Activated CD8-positive, alpha-beta T cell treated with anti-CD3 and anti-CD28 coated beads for 36 hours (primary cell): ENCODE data around the gene NFASC. TPM values are rescaled to one million over a fixed set of nuclear protein-coding genes. Genes with fewer than 3 reads are reported as not detected.

Source experiments
- ATAC-seq: fragments of 200-7000 bp; cut with Tn5 transposase; one replicate; pipeline ENCODE4 v1.10.0; 2021; ENCODE audit warnings: mild to moderate bottlenecking, moderate library complexity
- CTCF ChIA-PET: fragments of 350-600 bp; sonication (Branson Sonifier 250); formaldehyde crosslinking; loops from one replicate; lab custom pipeline; 2021; ENCODE audit warnings: antibody characterized with exemption; lab: Charles Lee
- POLR2A ChIA-PET: fragments of 350-600 bp; sonication (Branson Sonifier 250); formaldehyde crosslinking; loops from one replicate; lab custom pipeline; 2021; ENCODE audit warnings: antibody characterized with exemption; lab: Charles Lee
- DNase-seq: peaks from one replicate; pipeline ENCODE4 v3.0.0-alpha.2; 2020
- H3K27ac Mint-ChIP-seq: one replicate; pipeline ENCODE4 v1.8.0; 2021; ENCODE audit warnings: mild to moderate bottlenecking, mixed read lengths
- H3K27me3 Mint-ChIP-seq: one replicate; pipeline ENCODE4 v1.8.0; 2021; ENCODE audit warnings: mixed read lengths
- H3K36me3 Mint-ChIP-seq: one replicate; pipeline ENCODE4 v1.8.0; 2021; ENCODE audit warnings: low read depth, mixed read lengths
- H3K4me1 Mint-ChIP-seq: one replicate; pipeline ENCODE4 v1.8.0; 2021; ENCODE audit warnings: low read depth, mixed read lengths
- H3K4me3 Mint-ChIP-seq: one replicate; pipeline ENCODE4 v1.8.0; 2021; ENCODE audit warnings: mild to moderate bottlenecking, moderate library complexity, mixed read lengths
- H3K9me3 Mint-ChIP-seq: one replicate; pipeline ENCODE4 v1.8.0; 2021; ENCODE audit warnings: mixed read lengths
- intact Hi-C: fragments of 100-400 bp; cut with micrococcal nuclease; formaldehyde crosslinking; loops from one replicate; pipeline ENCODE4 v1.10.0; 2022
- total RNA-seq, 2 experiments: library from RNA; stranded (reverse); gene quantifications; one replicate each; pipeline ENCODE4 v1.2.3, GENCODE V29; 2021
- TF ChIP-seq, protein P1 (sequence below): fragments of 200-600 bp; IDR thresholded peaks from one replicate; pipeline ENCODE4 v1.8.0; 2022; ENCODE audit warnings: antibody characterized with exemption, mild to moderate bottlenecking

The NFASC gene
- total RNA-seq, 2 experiments from 2014 or later = not detected

GRCh38 chr1:205002705-205003104 lies 132.0 kb downstream of the NFASC start:
- TF ChIP-seq, protein P1, sequence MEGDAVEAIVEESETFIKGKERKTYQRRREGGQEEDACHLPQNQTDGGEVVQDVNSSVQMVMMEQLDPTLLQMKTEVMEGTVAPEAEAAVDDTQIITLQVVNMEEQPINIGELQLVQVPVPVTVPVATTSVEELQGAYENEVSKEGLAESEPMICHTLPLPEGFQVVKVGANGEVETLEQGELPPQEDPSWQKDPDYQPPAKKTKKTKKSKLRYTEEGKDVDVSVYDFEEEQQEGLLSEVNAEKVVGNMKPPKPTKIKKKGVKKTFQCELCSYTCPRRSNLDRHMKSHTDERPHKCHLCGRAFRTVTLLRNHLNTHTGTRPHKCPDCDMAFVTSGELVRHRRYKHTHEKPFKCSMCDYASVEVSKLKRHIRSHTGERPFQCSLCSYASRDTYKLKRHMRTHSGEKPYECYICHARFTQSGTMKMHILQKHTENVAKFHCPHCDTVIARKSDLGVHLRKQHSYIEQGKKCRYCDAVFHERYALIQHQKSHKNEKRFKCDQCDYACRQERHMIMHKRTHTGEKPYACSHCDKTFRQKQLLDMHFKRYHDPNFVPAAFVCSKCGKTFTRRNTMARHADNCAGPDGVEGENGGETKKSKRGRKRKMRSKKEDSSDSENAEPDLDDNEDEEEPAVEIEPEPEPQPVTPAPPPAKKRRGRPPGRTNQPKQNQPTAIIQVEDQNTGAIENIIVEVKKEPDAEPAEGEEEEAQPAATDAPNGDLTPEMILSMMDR = no peak
- intact Hi-C loops = no loop called here
- Mint-ChIP-seq H3K4me3 (no peak overlapping the region), H3K4me1 (no peaks in the 10 kb centered on the region), H3K27me3 (no peaks in the 10 kb centered on the region), H3K9me3 (no peaks in the 10 kb centered on the region), H3K36me3 (no peaks in the 10 kb centered on the region), H3K27ac (no peak overlapping the region)
- CTCF ChIA-PET = interaction anchor here (1.5 to 4.0 kb wide), 2 partner anchors 13 to 58 kb away, joined by 6 to 16 read pairs; no protein-coding TSS in a partner anchor
- DNase-seq (no peak), ATAC-seq (no peak)
- POLR2A ChIA-PET = no interaction called here

DNA sequence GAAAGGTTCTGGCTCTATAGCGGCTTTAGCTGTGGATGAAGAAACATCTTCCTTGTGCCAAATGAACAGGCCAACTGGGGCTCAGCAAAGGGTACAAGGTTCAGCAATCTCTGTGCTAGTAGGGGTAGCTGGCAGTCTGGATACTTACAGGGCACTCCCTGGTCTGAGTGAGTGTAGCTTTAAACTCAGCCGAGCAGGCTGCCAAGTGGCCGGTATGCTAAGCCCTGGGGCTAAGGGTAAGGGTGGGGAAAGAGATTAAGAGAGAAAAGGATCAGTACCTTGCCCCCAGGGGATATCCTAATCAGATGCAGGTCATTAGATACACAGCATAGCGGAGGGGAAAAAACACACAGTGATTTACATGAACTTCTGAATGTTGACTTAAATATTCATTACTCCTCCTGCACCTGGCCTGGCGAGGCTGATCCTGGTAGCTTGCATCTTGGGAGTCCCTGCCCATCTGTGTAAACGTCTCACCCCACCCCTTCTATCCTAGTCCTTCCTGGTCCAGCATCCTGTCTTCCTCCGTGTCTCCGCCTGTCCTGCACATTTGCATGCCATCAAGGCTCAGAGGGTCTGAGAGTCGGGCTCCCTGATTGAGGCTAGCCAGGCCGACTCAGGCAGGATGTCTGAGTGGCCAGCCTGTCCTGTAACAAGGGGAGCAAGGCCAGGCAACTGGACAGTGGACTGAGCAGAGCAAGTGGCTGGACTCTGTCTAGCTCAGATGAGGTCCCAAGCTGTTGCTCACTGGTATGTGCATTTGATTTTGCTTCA lies 132.9 kb downstream of the NFASC start:
- Mint-ChIP-seq H3K36me3 (no peaks in the 10 kb centered on the region), H3K9me3 (no peaks in the 10 kb centered on the region), H3K27me3 (no peaks in the 10 kb centered on the region), H3K27ac (no peak overlapping the region), H3K4me1 (no peaks in the 10 kb centered on the region), H3K4me3 (no peak overlapping the region)
- intact Hi-C loops = no loop called here
- TF ChIP-seq, protein P1 = no peak
- ChIA-PET POLR2A (interaction anchor here (0.9 kb wide), 1 partner anchor 24 kb away, joined by 3 read pairs; no protein-coding TSS in a partner anchor), CTCF (no interaction called here)
- ATAC-seq = no peak
- no peak for DNase-seq

DNA sequence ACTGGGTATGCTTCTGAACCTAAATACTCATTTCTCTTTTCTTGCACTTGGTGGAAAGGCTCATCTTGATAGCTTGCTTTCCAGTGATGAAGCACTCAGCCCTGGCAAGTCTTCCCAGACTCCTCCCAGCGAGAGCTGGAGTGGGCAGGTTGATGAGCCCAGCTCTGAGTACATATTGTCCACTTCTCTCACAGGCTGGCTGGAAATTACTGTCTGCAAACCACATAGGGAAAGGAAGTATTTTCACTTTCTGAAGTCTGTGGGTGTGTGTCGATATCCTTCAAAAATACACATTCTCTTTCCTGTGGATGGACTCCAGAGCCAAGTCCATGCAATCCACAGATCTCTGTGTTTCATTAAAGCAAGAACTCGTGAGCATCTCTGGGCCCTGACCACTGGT lies 133.7 kb downstream of the NFASC start:
- intact Hi-C loops = no loop called here
- Mint-ChIP-seq H3K4me3 (no peak overlapping the region), H3K27me3 (no peaks in the 10 kb centered on the region), H3K9me3 (no peaks in the 10 kb centered on the region), H3K27ac (no peak overlapping the region), H3K36me3 (no peaks in the 10 kb centered on the region), H3K4me1 (no peaks in the 10 kb centered on the region)
- ATAC-seq (no peak), DNase-seq (no peak)
- CTCF ChIA-PET = no interaction called here
- TF ChIP-seq, protein P1 = no peak
- POLR2A ChIA-PET = no interaction called here

DNA sequence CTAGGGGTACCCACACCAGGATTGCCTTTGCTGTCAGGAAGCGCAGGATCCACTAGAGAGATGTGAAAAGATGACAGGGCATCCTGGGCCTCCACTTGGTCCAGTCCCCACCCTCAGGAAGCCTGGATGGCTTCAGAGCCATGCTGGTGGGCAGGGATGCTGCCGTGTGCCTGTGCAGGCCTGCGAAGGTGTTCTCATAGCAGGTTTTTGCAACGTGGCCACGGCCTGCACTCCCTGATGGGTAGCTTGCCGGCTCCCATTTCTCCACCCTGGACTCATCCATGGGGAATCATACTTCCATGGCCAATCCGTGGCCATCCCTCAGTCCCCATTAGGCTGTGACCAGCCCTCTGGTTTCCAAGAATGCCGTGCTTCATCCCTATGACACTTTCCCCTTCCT lies 138.2 kb downstream of the NFASC start:
- H3K9me3 Mint-ChIP-seq = no peaks in the 10 kb centered on the region
- TF ChIP-seq, protein P1 = no peak
- no peaks in the 10 kb centered on the region for H3K36me3 Mint-ChIP-seq
- ChIA-PET CTCF (no interaction called here), POLR2A (no interaction called here)
- H3K4me3 Mint-ChIP-seq = no peak overlapping the region
- no peak overlapping the region for H3K27ac Mint-ChIP-seq
- no peak for DNase-seq
- no peaks in the 10 kb centered on the region for H3K4me1 Mint-ChIP-seq
- intact Hi-C loops = no loop called here
- H3K27me3 Mint-ChIP-seq = no peaks in the 10 kb centered on the region
- ATAC-seq = no peak

GRCh38 chr1:205009670-205010069 lies 139.0 kb downstream of the NFASC start:
- DNase-seq (no peak), ATAC-seq (no peak)
- H3K4me1 Mint-ChIP-seq = no peaks in the 10 kb centered on the region
- intact Hi-C loops = no loop called here
- H3K9me3 Mint-ChIP-seq = no peaks in the 10 kb centered on the region
- H3K27ac Mint-ChIP-seq = no peak overlapping the region
- H3K27me3 Mint-ChIP-seq = no peaks in the 10 kb centered on the region
- CTCF ChIA-PET = no interaction called here
- no peak overlapping the region for H3K4me3 Mint-ChIP-seq
- no peaks in the 10 kb centered on the region for H3K36me3 Mint-ChIP-seq
- POLR2A ChIA-PET = no interaction called here
- TF ChIP-seq, protein P1 = no peak
